GOT3 (cell line): ENCODE measurements around the gene MRPL1.
"Not testable (repeated sequence)": the region's sequence is repeated elsewhere in the genome, so short reads cannot be mapped to it uniquely, and the experiment has no call there.

ENCODE experiments used
- DNase-seq: peaks from one replicate; lab custom pipeline; 2025; ENCODE audit warnings: mixed read lengths; lab: John Stamatoyannopoulos, UW

Gene MRPL1

DNA sequence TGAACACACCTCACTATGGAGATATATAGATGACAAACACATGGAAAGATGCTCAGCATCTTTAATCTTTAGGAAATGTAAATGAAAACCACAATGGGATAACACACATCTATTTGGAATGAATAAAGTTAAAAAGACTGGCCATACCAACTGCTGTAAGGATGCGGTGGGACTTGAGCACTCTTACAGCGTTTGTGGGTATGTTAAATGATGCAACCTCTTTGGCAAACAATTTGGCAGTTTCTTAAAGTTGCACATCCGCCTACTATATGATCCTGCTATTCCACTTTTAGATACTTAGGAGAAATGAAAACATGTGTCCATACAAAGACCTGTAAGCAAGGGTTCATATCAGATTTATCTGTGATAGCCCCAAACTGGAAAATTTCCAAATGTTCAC lies 50.7 kb downstream of the MRPL1 start:
- DNase-seq: no peak

DNA sequence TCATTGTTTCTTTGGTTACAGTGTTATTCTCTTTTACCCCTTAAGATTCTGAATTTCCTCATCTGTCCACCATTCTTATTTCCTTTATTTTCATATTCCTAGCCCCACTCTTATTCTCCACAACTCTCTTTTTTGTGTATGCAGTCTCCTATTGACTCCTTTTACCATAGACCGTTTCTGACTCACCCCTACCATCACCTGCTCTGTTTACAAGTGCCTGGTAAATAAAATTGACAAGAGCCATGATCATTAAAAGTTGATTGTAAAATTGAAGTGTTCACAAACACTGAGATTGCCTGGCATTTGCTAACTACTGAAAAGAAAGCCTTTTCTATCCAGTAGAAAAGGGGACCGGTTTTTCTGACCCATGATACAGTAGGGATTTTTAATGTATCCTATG lies 54.4 kb downstream of the MRPL1 start:
- DNase-seq: no peak

DNA sequence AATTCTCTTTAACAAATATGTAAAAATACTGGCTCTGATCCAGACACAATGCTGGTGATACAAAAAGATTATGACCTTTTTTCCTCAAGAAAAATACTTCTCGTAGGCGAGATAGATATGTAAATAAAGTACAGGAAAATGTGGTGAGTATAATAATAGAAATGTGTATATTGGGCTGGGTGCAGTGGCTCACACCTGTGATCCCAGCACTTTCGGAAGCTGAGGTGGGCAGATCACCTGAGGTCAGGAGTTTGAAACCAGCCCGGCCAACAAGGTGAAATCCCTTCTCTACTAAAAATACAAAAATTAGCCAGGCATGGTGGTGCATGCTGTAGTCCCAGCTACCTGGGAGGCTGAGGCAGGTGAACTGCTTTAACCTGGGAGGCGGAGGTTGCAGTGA lies 55.0 kb downstream of the MRPL1 start:
- no peak for DNase-seq

DNA sequence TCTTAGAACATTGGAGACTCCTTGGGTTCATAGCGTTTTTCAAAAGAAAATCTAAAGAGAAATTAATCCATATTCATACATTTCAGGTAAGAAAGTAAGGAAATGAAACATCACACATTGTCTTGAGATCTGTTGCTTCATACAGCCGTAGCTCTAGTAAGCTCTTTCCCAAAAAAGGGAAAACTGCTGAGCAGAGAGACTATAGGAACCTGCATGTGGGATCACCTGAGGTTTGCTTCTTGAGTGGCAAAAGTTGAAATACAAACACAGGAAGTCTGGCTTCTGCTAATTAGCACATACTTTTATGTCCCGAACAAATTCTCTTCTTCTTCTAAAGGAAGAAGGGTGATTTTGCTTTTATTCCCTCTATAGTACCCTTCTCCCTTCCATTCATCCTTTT lies 57.7 kb downstream of the MRPL1 start:
- no peak for DNase-seq

DNA sequence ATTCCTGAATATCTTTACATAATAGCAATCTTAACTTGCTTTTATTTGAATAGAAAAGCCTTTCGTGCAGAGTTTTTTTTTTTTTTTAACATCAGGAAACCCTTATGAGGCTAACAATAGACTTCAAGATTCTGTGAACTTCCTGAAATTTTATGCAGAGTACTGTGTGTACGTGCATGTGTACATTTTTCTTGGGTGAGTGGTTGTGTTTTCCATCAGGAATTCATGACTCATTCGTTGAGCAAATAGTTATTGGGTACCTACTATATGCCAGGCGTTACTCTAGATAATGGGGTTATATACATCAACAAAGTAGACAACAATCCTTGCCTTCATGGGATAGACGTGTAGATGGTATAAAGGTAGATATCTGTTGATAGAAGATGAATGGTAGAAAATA lies 59.1 kb downstream of the MRPL1 start:
- no peak for DNase-seq

DNA sequence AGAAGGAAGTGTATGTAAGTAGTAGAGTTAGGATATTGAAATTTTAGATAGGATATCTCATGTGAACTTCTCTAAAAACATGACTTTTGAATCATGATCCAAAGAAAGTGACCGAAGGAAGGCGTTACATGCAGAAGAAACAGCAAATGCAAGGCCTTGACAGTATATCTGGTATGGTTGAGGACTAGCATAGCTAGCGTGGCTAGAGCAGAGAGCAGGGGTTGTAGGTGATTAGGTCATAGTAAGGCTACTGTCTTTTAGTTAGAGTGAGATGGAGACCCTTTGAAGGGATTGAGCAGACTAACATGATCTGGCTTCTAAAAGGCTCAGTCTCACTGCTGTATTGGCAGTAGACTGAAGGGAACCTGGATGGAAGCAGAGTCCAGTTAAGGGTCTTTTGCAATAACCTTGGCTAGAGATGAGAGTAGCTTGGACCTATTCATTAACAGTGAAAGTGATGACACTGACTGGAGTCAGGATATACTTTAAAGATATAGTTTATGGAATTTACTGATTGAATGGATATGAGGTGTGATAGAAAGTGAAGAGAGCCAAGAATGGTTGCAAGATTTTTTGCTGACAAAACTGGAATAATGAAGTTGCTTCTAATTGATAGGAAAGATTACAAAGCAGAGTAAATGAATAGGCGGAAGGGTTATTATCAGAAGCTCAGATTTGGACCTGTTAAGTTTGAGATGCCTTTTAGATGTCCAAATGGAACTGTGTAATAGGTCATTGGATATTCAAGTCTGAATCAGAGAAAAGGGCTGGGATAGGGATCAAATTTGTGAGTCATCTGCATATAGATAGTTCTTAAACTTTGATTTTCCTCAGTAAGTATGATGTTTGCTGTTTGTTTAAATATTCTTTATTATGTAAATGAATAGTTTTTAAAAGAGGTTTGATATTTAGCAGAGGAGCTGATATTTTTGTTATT lies 59.8 kb downstream of the MRPL1 start:
- DNase-seq: no peak

DNA sequence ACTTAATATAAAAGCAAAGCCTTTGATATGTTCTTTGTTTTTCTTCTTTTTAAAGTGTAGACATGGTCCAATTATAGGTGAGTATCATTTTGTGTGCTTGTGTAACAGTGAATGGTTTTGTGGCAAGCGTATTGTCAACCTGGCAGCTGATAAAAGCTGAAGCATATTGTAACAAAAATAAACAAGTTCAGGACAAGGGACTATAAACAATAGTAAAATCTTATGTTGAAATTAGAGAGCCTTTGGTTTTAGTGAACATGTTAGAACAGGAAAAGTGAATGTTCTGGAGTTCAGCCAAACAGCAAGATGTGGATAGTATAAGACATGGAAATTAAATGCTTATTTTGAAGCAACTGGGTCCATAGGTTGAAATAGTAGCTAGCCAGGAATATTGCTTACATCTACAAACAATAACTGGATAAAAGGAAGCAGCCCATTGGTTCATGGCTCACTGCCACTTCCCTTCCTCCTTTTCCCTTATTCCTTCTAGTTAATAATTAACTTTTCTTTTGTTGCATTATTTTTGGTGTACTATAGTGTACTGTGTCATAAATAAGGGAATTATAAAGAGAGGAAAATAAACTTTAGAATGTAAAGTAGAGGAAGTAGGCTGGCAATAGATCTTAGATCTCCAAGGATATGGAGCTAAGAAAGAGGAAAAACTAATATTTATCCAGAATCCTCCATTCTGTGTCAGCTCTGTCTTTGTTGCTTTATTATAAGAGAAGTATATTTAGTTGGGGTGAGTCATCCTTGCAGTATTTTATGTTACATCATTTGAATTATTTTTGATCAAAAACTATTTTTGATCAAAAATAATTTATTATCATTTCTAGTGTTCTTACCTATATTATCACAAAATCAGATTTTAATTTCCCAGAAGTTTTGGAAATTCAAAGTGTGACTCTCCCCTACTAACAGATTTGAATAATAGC lies 65.6 kb downstream of the MRPL1 start:
- DNase-seq: no peak

DNA sequence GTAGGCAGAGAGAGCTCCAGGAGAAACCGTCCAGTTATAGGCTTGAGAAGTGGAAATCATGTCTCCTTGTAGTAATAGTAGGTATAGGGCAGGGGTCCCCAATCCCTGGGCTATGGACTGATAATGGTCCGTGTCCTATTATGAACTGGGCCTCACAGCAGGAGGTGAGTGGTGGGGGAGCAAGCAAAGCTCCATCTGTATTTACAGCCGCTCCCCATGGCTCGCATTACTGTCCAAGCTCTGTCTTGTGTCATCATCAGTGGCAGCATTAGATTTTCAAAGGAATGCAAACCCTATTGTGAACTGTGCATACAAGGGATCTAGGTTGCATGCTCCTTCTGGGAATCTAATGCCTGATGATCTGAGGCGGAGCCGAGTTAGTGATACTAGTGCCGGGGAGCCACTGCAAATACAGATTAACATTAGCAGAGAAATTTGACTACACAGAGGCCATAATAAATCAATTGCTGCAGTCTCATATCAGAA lies 67.6 kb downstream of the MRPL1 start:
- no peak for DNase-seq

DNA sequence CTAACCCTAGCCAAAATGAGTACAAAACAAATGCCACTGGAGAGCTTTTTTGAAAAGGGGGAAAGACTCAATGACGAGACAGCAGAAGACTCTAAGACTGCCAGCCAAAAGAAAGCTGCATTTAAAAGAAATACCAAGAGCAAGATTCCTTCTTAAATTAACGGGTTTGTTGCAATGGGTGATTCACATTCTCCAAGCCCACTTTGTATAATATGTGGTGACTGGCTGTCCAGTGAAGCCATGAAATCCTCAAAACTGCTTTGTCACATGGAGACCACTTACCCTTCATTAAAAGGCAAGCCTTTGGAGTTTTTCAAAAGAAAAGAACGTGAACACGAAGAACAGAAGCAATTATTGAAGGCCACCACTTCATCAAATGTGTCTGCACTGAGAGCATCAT lies 68.2 kb downstream of the MRPL1 start:
- DNase-seq: no peak

DNA sequence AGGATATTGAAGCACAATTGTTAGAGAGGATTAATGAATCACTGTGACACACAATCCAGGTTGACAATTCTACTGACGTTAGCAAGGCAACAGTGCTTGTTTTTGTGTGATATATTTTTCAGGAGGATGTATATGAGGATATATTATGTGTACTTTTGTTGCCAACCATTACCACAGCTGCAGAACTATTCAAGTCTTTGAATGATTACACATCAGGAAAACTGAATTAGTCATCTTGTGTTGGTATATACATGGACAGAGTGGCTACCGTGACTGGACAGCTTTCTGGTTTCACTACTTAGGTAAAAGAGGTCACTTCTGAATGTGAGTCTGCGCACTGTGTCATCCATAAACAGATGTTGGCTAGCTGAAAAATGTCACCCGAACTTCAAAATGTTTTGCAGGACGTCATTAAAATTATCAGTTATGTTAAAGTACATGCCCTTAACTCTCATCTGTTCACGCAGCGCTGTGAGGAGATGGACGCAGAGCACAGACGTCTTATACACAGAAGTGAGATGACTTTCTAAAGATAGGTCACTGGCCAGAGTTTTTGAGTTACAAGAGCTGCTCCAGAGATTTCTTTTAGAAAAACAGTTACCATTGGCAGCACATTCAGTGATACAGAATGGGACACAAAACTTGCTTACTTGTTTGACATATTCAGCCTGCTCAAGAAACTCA lies 69.0 kb downstream of the MRPL1 start:
- no peak for DNase-seq

DNA sequence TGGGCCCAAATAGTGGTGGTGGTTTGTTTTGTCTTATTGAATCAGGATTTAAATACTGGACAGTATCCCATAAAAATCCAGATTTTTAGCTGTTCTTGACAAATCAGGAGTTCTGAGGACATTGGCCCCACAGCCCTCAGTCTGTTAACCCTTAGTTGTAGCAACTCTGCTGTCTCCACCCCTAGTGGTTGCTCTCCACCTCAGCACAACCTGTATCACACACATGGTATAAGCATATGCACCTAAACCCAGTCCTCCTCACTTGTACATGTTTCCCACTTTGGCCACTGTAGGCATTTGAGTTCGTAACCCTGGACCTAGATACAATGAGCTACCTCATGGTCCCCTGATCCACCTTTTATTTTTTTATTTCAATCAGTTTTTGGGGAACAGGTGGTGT lies 75.9 kb downstream of the MRPL1 start:
- no peak for DNase-seq

DNA sequence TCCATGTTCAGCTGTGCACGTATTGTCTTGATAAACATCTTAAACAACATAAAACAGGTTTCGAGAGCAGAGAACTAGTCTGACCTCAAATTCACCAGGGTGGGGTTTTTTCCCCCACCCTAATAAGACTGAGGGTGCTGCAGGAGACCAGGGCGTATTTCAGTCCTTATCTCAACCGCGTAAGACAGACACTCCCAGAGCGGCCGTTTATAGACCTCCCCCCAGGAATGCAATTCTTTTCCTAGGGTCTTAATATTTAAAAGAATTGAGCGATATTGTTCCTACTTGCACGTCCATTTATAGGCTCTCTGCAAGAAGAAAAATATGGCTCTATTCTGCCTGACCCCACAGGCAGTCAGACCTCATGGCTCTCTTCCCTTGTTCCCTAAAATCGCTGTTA lies 83.3 kb downstream of the MRPL1 start:
- DNase-seq: not testable (repeated sequence)

DNA sequence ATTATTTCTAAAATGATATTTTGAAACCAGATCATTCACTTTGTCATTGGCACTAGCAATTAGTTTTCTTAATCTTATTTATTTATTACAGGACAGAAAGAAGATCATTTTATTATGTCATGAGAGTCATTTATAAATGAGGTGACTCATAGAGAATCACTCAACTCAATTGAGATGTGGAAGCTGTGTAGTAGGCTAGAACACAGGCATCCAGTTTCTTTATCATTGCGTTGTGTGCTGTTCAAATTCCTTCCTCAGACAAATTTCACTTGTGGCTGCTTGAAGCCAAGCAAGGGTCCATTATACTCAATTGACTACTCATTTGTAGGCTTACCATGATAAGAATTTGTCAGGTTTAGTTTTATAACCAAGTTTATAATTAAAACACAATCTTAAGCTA lies 87.6 kb downstream of the MRPL1 start:
- DNase-seq: no peak

DNA sequence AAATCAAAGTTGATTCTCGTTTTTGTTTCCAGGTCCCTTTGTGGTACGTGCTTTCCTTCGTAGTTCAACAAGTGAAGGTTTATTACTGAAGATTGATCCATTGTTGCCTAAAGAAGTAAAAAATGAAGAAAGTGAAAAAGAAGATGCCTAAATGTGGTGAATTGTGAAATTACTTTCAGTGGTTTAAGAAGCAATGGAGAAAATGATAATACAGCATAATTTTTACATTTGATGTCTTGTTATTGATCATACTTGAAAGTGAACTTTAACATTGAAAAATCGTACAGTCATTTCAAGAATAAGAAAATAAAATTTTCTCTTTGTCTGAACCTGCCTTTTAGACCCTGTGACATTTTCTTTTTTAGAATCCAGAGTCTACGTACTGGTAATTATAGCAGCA lies 89.8 kb downstream of the MRPL1 start:
- DNase-seq: no peak

DNA sequence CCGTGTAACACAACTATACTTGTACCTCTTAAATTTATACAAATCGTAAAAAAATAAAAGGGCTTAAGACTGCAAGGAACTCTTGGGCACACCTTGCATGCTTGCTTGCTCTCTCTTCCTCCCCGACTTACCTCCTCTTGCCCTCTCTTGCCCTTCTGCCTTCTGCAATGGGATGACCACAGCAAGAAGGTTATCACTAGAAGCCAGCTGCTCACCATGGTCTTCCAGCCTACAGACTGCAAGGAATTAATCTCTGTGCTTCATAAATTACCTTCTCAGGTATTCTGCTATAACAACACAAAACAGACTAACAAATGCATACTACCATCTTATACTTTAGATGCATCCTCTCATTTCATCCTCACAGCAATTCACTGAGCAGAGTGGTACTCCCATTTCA lies 92.1 kb downstream of the MRPL1 start:
- DNase-seq: no peak

DNA sequence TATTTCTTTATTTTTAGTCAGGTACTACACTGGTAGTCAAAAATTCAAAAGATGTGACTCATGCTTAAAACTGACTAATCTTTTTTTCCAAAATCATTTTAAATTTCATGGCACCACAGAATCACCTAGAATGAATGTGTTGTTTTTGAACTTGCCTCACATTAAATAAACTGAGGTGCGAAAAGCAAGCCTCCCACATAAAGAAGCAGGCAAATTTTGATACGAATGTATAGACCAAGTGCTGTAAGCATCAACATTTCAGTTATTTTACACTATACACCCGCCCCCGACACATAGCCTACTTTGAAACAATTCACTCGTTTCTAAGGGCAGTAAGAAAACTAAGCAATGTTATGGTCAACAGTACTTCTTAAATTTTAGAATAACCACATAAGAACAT lies 94.3 kb downstream of the MRPL1 start:
- DNase-seq: no peak

DNA sequence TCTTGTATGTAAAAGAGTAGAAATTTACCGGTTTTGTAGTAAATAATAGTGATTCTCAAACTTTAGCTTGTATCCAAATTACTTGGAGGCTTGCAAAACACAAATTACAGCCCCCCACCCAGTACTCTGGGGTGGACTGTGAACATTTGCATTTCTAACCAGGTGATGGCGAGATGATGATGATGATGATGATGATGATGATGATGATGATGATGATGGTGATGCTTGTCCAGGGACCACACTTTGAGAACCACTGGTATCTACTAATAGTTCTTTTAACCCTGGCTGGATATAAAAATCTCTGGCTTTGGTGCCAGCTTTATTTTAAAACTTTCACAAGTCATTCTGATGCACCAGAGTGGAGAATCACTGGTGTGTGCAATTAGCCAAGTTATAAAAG lies 96.3 kb downstream of the MRPL1 start:
- no peak for DNase-seq

DNA sequence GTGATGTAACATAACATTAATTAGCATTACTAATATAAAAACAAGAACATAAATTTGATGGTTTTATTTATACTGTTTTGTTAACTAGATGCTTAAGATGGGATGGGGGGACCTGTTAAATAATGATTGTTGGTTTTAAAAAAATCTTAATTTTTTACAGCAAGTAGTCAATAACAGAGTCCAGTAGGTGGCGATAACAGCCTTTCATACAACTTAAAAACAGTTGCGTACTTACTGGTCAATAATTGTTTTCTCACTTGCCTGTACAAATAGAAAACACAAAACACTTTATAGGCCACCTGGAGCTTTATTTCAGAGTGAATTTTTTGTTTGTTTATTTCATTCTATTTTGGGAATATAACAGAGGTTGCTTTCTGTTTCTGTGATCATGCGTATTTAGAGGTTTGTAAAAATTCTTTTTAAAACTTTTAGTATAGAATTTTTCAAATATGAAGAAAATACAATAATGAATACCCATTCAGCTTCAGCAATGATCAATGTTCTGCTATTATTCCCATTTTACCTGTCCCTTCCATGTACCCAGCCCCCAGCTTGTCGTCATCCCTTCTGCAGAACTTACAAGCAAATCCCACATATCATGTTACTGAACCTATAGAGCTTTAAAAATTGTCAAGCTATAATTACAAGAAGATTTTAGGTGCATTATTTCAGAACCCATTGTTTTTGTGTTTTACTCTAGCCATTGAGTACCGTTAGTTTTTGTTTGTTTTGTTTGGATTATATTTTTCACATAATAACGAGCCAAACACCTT lies 97.1 kb downstream of the MRPL1 start:
- no peak for DNase-seq

DNA sequence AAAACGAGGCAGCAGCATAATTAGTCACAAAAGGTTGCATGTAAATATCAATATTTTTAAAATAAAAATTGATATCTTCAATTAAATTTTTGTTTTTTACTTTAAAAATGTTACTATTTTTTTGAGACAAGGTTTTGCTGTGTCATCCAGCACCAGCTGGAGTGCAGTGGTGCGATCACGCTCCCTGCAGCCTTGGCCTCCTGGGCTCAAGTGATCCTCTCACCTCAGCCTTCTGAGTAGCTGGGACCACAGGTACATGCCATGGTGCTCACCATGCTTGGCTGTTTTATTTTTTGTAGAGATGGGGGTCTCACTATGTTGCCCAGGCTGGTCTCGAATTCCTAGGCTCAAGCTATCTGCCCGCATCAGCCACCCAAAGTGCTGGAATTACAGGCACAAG lies 97.7 kb downstream of the MRPL1 start:
- DNase-seq: no peak

DNA sequence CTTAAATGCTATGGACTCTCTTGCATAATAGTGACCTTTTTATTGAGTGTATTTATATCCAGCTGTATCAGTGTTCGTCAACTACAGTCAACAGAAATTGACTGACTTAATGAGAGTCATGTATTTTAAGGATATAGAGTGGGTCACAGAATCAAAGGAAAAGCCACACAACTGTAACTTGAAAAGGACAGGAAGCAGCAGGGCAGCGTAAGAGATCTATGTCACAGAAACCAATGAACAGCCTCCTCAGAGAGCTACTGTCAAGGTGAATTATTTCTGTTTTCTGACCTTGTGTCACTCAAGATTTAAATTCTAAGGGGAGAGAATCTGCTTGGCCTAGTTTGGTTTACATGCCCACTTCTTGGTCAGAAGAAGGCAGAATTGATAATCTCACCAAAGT lies 100.4 kb downstream of the MRPL1 start:
- DNase-seq: no peak

DNA sequence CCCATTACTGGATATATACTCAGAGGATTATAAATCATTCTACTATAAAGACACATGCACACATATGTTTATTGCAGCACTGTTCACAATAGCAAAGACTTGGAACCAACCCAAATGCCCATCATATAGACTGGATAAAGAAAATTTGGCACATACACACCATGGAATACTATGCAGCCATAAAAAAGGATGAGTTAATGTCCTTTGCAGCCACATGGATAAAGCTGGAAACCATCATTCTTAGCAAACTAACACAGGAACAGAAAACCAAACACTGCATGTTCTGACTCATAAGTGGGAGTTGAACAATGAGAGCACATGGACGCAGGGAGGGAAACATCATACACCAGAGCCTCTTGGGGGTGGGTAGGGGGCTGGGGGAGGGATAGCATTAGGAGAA lies 111.0 kb downstream of the MRPL1 start:
- DNase-seq: not testable (repeated sequence)
